K562 (cell line): ENCODE data around the gene NUDT22. TPM values are rescaled to one million over a fixed set of nuclear protein-coding genes. Genes with fewer than 3 reads are reported as not detected.
A peak's percentile ranks its signal among the peaks of the same experiment; 100 is the strongest.

Experiments
- ARHGAP35 ChIP-seq: fragments of 450-650 bp; IDR thresholded peaks from 2 replicates; pipeline ENCODE4 v1.6.1; 2018; ENCODE audit not compliant: partially characterized antibody
- BDP1 ChIP-seq: IDR thresholded peaks from 3 replicates; pipeline ENCODE4 v1.6.1; 2011; ENCODE audit not compliant: insufficient read length, insufficient read depth
- CBX1 ChIP-seq: sonication (generic); IDR thresholded peaks from 2 replicates; pipeline ENCODE4 v1.6.1; 2016; ENCODE audit warnings: antibody characterized with exemption, low read depth, mild to moderate bottlenecking
- CEBPB ChIP-seq: fragments of 450-650 bp; IDR thresholded peaks from 2 replicates; pipeline ENCODE4 v1.6.1; 2016; ENCODE audit warnings: missing genetic modification characterization, missing compliant biosample characterization
- FIP1L1 ChIP-seq: fragments of 200-400 bp; formaldehyde crosslinking; IDR thresholded peaks from 2 replicates; pipeline ENCODE4 v1.6.1; 2018; ENCODE audit warnings: mild to moderate bottlenecking, low read depth, low read length; ENCODE audit not compliant: poor library complexity, severe bottlenecking
- HMG20A ChIP-seq: fragments of 450-650 bp; formaldehyde crosslinking; conservative IDR thresholded peaks from 2 replicates; pipeline ENCODE4 v1.4.0; 2020; ENCODE audit warnings: mild to moderate bottlenecking, mixed read lengths
- MCM3 ChIP-seq: fragments of 450-650 bp; IDR thresholded peaks from 2 replicates; pipeline ENCODE4 v1.6.1; 2016
- MECOM ChIP-seq: fragments of 250-450 bp; sonication (Bioruptor Pico); IDR thresholded peaks from 2 replicates; pipeline ENCODE4 v1.8.0; 2022; ENCODE audit warnings: inconsistent platforms
- MTA2 ChIP-seq: fragments of 450-650 bp; IDR thresholded peaks from 2 replicates; pipeline ENCODE4 v1.6.1; 2016; ENCODE audit warnings: low read depth
- SIRT6 ChIP-seq: IDR thresholded peaks from one replicate; pipeline ENCODE4 v1.6.1; 2012; ENCODE audit warnings: low read depth, mild to moderate bottlenecking, control low read depth, inconsistent platforms, low read length, moderate library complexity
- SMARCE1 ChIP-seq: fragments of 450-650 bp; IDR thresholded peaks from 2 replicates; pipeline ENCODE4 v1.7.1; 2016; ENCODE audit warnings: mild to moderate bottlenecking
- TAF1 ChIP-seq: IDR thresholded peaks from 2 replicates; pipeline ENCODE4 v1.6.1; 2011; ENCODE audit warnings: mild to moderate bottlenecking, low read length, moderate library complexity; ENCODE audit not compliant: insufficient read depth, control insufficient read depth, severe bottlenecking; ENCODE audit errors: extremely low read depth
- TAF15 ChIP-seq: fragments of 200-400 bp; formaldehyde crosslinking; IDR thresholded peaks from 2 replicates; pipeline ENCODE4 v1.6.1; 2017; ENCODE audit warnings: mild to moderate bottlenecking, low read depth, low read length, moderate library complexity
- TSC22D4 ChIP-seq: fragments of 450-650 bp; IDR thresholded peaks from 2 replicates; pipeline ENCODE4 v1.6.1; 2016; ENCODE audit warnings: missing genetic modification characterization, missing biosample characterization, control low read depth
- ZNF232 ChIP-seq: sonication (generic); formaldehyde crosslinking; IDR thresholded peaks from 2 replicates; pipeline ENCODE4 v1.8.0; 2022; ENCODE audit warnings: mild to moderate bottlenecking, missing genetic modification reagents
- ZNF239 ChIP-seq: fragments of 250-450 bp; sonication (Bioruptor Pico); IDR thresholded peaks from 2 replicates; pipeline ENCODE4 v1.4.0; 2020; ENCODE audit warnings: mild to moderate bottlenecking
- ZNF253 ChIP-seq: fragments of 250-450 bp; sonication (Bioruptor Pico); conservative IDR thresholded peaks from 2 replicates; pipeline ENCODE4 v1.6.1; 2021; ENCODE audit warnings: mild to moderate bottlenecking
- ZNF274 ChIP-seq: IDR thresholded peaks from 2 replicates; pipeline ENCODE4 v1.6.1; 2011; ENCODE audit warnings: low read depth, mild to moderate bottlenecking, low read length, moderate library complexity, borderline replicate concordance
- ZNF445 ChIP-seq: fragments of 250-450 bp; sonication (Bioruptor Pico); IDR thresholded peaks from 2 replicates; pipeline ENCODE4 v1.4.0; 2020; ENCODE audit warnings: low read depth, mild to moderate bottlenecking, moderate library complexity
- polyA plus RNA-seq, 8 experiments: library from polyadenylated mRNA; depleted of rRNA in 4 of 8; stranded (reverse) in 5 of 8; unstranded in 3 of 8; fragments of >200 nt; fragmentation: Nextera tagmentation in 2 of 8; fragmentation: Illumina TruSeq in 1 of 8; extraction: Ambion mirVana in 2 of 8; extraction: Trizol in 1 of 8; gene quantifications; 2 replicates each; pipeline versions ENCODE4 v1.2.1 to v1.2.3, GENCODE V29; 2011 to 2014; ENCODE audit warnings: inconsistent platforms in 1 of 8, missing spikeins in 1 of 8
- total RNA-seq, 7 experiments: library from RNA; depleted of rRNA in 6 of 7; stranded (reverse); fragments of >200 nt in 6 of 7; fragmentation: Illumina TruSeq in 2 of 7; extraction: Trizol in 2 of 7; gene quantifications; 2 replicates each; pipeline versions ENCODE4 v1.2.1 to v1.2.3, GENCODE V29; 2011 to 2021; ENCODE audit warnings: low replicate concordance in 1 of 7
- TF ChIP-seq, protein P1 (sequence below): fragments of 250-450 bp; sonication (Bioruptor Pico); IDR thresholded peaks from 2 replicates; pipeline ENCODE4 v1.4.0; 2020; ENCODE audit warnings: mild to moderate bottlenecking, moderate library complexity
- TF ChIP-seq, protein P2 (sequence below): fragments of 450-650 bp; IDR thresholded peaks from 2 replicates; pipeline ENCODE4 v1.6.1; 2014; ENCODE audit warnings: low read depth, mild to moderate bottlenecking, moderate library complexity, borderline replicate concordance
- TF ChIP-seq, protein P3 (sequence below): sonication (generic); formaldehyde crosslinking; IDR thresholded peaks from 2 replicates; pipeline ENCODE4 v1.9.0; 2022; ENCODE audit warnings: mild to moderate bottlenecking, missing genetic modification reagents

The NUDT22 gene
- total and polyA plus RNA-seq, 9 of the 15 experiments (the other 6 are each of a cell fraction or from before 2014, with no cell fraction given): 6.3 to 92.6 (median 37.4) TPM

DNA sequence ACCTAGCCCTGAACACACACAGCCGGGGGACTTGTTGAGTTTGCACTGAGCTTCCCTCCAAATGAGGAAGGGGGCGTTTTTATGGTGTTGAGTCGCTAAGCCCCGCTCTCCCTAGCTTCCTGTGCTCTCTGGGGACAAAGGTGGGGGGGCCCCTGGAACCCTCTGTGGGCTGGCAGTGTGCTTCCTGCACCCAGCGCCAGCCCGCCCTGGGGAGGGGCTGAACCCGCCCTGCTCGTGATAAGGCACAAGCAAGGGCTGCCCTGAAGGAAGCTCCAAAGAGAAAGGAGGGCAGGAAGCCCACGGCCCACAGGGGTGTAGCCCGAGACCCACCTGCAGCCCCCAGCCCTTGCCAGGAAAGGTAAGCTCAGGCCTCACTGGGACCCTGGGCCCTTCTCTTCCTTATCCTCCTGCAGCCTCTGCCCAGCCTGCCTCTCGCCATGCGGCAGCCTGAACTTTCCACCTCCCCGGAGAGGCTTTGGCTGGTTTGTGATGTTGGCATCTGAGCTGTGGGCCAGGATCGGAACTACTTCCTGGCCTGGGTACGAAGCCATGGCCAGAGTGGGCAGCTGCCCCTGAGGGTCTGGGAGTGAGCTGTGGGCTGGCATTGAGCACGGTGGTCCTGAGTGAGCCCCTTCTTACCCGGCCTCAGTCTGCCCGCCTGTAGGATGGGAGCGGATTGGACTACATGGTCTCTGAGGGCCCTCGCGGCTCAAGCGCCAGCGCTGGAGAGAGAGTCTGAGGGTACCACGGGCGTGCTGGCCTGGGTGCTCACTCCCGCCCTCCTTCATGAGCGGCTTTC, 19.4 kb upstream of the NUDT22 start, which contains the start of gene FERMT3 (continued):
- TF ChIP-seq, protein P1, sequence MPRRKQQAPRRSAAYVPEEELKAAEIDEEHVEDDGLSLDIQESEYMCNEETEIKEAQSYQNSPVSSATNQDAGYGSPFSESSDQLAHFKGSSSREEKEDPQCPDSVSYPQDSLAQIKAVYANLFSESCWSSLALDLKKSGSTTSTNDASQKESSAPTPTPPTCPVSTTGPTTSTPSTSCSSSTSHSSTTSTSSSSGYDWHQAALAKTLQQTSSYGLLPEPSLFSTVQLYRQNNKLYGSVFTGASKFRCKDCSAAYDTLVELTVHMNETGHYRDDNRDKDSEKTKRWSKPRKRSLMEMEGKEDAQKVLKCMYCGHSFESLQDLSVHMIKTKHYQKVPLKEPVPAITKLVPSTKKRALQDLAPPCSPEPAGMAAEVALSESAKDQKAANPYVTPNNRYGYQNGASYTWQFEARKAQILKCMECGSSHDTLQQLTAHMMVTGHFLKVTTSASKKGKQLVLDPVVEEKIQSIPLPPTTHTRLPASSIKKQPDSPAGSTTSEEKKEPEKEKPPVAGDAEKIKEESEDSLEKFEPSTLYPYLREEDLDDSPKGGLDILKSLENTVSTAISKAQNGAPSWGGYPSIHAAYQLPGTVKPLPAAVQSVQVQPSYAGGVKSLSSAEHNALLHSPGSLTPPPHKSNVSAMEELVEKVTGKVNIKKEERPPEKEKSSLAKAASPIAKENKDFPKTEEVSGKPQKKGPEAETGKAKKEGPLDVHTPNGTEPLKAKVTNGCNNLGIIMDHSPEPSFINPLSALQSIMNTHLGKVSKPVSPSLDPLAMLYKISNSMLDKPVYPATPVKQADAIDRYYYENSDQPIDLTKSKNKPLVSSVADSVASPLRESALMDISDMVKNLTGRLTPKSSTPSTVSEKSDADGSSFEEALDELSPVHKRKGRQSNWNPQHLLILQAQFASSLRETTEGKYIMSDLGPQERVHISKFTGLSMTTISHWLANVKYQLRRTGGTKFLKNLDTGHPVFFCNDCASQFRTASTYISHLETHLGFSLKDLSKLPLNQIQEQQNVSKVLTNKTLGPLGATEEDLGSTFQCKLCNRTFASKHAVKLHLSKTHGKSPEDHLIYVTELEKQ: no peak
- TF ChIP-seq ARHGAP35 (no peak), SIRT6 (no peak), FIP1L1 (no peak), CBX1 (peak; percentile 66), SMARCE1 (no peak), MECOM (CRISPR knock-in tag) (no peak), ZNF274 (no peak), ZNF445 (CRISPR knock-in tag) (no peak), TAF15 (0 out of 2 replicates have a peak, but pooled peaks have one; percentile 33), ZNF253 (CRISPR knock-in tag) (no peak), MCM3 (no peak), HMG20A (CRISPR knock-in tag) (no peak), CEBPB (tag) (no peak), ZNF239 (CRISPR knock-in tag) (no peak), ZNF232 (CRISPR knock-in tag) (no peak), TAF1 (peak; percentile 77), MTA2 (0 out of 2 replicates have a peak, but pooled peaks have one; percentile 10), BDP1 (no peak), TSC22D4 (no peak)
- TF ChIP-seq, protein P2, sequence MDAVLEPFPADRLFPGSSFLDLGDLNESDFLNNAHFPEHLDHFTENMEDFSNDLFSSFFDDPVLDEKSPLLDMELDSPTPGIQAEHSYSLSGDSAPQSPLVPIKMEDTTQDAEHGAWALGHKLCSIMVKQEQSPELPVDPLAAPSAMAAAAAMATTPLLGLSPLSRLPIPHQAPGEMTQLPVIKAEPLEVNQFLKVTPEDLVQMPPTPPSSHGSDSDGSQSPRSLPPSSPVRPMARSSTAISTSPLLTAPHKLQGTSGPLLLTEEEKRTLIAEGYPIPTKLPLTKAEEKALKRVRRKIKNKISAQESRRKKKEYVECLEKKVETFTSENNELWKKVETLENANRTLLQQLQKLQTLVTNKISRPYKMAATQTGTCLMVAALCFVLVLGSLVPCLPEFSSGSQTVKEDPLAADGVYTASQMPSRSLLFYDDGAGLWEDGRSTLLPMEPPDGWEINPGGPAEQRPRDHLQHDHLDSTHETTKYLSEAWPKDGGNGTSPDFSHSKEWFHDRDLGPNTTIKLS: no peak
- TF ChIP-seq, protein P3, sequence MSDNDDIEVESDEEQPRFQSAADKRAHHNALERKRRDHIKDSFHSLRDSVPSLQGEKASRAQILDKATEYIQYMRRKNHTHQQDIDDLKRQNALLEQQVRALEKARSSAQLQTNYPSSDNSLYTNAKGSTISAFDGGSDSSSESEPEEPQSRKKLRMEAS: peak; percentile 81
